ENCODE results near the gene PBX1.

PBX1 gene

DNA sequence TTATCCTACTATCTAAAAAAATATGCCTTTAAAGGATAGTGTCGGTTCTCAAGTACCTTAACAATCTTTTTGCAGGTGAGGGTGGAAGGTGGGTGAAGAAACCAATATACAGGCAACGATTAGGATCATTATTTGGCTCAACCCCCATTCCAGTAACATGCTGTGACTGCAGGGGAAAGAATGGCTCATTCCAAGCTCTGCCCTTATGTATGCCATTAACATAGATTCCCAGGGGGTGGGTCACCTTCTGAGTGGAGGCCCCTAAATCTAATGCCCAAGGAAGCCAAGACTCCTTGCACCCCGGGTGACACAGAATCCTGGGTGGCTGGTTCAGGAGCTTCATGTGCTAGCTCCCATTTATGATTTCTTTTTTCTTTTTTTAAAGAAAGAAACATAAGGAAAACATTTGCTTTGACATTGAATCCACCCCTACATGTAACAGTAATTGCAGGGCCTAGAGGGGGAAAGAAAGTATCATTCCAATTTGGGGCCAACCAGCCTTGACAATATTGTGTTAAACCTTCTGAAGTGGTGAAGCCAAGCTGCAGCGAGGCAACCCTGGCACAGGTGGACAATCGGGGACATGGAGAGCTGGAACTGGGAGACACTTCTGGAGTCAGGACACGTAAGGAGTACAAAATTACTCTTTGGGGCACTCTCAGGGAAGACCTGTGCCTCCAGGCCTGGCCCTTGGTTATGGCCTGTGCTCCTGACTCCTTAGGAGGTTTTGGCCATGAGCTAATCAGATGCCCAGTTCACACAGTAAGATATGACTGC lies 200.3 kb downstream of the PBX1 start:
- H3K27ac ChIP-seq, result no peak overlapping the region
- TF ChIP-seq, protein P1, sequence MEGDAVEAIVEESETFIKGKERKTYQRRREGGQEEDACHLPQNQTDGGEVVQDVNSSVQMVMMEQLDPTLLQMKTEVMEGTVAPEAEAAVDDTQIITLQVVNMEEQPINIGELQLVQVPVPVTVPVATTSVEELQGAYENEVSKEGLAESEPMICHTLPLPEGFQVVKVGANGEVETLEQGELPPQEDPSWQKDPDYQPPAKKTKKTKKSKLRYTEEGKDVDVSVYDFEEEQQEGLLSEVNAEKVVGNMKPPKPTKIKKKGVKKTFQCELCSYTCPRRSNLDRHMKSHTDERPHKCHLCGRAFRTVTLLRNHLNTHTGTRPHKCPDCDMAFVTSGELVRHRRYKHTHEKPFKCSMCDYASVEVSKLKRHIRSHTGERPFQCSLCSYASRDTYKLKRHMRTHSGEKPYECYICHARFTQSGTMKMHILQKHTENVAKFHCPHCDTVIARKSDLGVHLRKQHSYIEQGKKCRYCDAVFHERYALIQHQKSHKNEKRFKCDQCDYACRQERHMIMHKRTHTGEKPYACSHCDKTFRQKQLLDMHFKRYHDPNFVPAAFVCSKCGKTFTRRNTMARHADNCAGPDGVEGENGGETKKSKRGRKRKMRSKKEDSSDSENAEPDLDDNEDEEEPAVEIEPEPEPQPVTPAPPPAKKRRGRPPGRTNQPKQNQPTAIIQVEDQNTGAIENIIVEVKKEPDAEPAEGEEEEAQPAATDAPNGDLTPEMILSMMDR (conservative IDR thresholded peaks at IDR 0.05), result no peak

DNA sequence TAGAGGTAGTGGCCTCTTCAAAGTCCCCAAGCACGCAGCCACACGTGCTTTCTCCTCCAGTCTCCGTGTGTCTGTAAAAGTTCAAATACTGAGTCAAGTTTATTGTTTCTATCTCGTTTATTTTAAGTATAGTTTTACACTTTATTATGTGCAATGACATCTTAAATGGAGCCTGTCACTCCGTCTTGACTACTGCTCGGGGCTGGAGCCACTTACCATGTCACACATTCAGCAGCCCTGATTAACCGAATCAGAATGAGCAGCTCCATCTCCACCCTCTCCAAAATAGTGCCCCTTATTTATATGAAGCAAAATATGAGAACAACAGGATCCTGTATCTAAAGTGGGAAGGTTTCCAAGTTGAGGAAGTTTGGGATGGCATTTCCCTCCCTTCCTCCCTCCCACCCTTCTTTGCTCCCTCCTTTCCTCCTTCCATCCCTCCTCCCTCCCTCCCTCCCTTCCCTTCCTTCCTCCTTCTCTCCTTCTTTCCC lies 201.0 kb downstream of the PBX1 start:
- TF ChIP-seq, protein P1 (conservative IDR thresholded peaks at IDR 0.05), result no peak
- H3K27ac ChIP-seq, result no peak overlapping the region

DNA sequence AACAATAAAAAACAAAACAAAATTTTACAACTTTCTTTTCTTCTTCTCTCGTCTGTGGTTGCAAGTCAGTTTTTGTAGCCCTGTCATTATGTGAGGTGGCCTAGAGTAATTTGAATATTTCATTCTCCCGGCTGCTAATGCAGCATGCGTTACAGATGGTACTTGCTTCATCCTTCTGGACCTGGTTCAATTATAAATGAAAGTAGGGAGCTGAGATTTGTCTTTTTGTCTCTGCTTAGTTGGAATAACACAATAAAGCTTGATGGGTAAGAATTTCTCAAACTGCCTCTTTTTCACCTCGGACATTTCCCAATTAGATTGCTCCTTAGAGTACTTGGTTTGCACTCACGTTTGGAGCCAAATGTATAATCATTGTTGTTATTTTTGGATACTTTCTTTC lies 201.6 kb downstream of the PBX1 start:
- TF ChIP-seq, protein P1 (conservative IDR thresholded peaks at IDR 0.05), result no peak

DNA sequence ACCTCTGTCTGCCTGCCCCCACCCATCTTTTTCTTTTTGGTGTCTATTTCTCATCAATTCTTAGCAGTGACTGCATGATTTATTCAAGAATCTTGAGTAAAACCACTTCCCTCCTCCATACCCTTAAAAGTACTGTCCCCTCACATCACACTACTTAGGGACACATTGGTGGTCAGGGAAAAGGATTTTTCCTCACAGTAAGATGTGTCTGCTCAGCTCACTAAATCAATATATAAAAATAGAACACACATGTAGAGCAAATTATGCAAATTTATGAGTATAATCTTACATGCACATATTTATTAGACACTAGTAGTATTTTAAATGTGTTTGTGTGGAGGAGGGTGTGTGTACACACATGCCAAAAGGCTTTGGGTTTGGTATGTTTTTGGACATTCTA lies 202.0 kb downstream of the PBX1 start:
- TF ChIP-seq, protein P1 (conservative IDR thresholded peaks at IDR 0.05), result no peak
- no peak overlapping the region for H3K27ac ChIP-seq

More for the DNA sequence above, 201.6 kb downstream of the PBX1 start:
- no peak overlapping the region for H3K27ac ChIP-seq

DNA sequence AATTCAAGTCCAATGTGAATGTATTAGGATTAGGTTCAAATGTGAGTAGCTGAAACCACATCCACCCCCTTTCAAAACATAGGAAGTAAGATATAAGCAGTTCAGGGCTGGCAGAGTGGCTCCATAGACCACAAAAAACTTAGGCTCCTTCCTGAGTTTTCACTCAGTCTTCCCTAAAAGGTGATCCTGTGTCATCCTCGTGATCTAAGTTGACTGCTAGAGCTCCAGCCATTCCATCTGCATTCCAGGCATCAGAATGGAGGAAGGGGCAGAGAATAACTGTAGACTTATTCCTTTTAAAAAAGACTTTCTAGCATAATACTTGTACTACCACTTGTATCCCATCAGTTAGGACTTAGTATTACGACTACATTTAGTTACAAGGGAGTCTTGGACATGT lies 204.1 kb downstream of the PBX1 start:
- TF ChIP-seq, protein P1 (conservative IDR thresholded peaks at IDR 0.05), result no peak
- H3K27ac ChIP-seq, result no peak overlapping the region

DNA sequence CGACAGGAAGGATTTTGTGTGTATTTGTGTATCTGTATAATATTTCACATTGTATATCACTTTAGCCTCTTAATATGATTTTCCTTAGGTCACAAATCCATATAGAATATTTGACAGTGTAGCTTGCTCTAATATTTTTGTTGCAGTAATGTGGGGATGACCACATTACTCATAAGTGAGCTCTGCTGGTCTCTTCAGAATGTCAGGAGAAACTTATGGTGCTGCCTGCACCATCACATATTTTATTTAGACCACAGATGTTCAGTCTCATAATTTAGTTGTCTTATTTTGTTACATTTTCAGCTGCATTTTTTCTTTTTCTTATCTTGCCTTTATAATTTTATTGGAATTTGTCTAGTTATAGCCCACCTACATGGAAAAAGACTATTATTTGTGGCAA lies 205.3 kb downstream of the PBX1 start:
- TF ChIP-seq, protein P1 (conservative IDR thresholded peaks at IDR 0.05), result no peak
- H3K27ac ChIP-seq, result no peak overlapping the region

DNA sequence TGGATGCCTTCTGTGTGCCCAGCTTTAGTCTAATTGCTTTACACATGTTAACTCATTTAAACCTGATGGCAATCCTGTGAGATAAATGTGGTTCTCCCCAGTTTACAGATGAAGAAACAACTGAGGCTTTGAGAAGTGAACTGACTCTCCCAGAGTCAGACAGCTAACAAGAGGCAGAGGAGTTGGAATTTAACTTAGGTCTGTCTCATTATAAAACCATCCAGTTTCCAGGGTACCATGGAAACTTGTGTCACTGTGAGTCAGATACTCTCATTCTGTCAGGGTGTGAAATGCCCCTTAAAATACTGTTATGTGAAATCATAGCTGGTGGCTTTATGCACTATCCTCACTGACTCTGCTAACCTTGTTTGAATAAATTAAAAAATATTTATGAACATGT lies 206.6 kb downstream of the PBX1 start:
- TF ChIP-seq, protein P1 (conservative IDR thresholded peaks at IDR 0.05), result no peak
- no peak overlapping the region for H3K27ac ChIP-seq

Measured in VCaP (cell line).